Loucy (cell line): ENCODE measurements around the gene MAT2B.

Source experiments
- EZH2phosphoT487 ChIP-seq: fragments of 200-600 bp; IDR thresholded peaks from 2 replicates; pipeline ENCODE4 v1.6.1; 2018; ENCODE audit warnings: antibody characterized with exemption, mild to moderate bottlenecking, moderate library complexity, borderline replicate concordance
- TF ChIP-seq, protein P1 (sequence below): fragments of 200-600 bp; sonication (generic); conservative IDR thresholded peaks from 2 replicates; pipeline ENCODE4 v1.5.1; 2014; ENCODE audit warnings: mild to moderate bottlenecking, antibody characterized with exemption, low read length

DNA sequence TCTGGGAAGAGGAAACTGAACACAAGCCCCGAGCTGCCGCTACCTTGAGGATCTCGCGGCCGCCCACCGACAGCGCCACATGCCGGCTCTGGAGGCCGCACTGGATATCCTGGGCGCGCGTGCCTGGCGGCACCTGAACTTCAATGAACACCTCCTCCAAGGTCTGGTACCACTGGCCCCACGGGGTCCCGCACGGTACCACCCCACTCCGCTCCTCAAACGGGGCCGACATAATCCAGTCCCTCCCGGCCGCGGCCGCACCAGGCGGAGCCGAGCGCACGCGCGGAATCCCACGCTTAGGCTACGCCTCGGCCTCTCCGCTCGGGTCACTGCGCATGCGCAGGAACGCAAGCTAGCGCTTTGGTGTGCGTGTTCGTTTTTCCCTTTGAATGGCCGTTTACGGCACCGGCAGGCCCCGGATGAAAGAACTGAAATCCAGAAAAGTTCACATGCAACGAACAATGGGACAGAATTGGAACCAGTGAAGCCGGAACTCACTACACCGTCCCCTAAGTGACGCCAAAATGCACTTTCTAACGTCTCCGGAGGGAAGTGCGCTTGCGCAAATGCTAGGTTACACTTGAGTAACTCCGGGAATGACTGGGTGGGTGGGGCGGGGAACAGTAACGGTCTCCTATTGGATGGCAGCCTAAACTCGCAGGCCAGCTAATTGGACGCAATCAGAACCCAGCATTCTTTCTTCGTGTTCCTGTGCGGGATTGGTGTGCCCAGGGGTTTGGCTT lies 45.4 kb upstream of the MAT2B start, which contains the start of gene NUDCD2:
- TF ChIP-seq, protein P1, sequence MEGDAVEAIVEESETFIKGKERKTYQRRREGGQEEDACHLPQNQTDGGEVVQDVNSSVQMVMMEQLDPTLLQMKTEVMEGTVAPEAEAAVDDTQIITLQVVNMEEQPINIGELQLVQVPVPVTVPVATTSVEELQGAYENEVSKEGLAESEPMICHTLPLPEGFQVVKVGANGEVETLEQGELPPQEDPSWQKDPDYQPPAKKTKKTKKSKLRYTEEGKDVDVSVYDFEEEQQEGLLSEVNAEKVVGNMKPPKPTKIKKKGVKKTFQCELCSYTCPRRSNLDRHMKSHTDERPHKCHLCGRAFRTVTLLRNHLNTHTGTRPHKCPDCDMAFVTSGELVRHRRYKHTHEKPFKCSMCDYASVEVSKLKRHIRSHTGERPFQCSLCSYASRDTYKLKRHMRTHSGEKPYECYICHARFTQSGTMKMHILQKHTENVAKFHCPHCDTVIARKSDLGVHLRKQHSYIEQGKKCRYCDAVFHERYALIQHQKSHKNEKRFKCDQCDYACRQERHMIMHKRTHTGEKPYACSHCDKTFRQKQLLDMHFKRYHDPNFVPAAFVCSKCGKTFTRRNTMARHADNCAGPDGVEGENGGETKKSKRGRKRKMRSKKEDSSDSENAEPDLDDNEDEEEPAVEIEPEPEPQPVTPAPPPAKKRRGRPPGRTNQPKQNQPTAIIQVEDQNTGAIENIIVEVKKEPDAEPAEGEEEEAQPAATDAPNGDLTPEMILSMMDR, result no peak; the same call in 1 of the 2 replicates
- TF ChIP-seq EZH2phosphoT487, result no peak
